Smooth muscle cell (in vitro differentiated cells): ENCODE data around the gene WDR31. TPM values are rescaled to one million over a fixed set of nuclear protein-coding genes. Genes with fewer than 3 reads are reported as not detected.

Experiments used
- DNase-seq: peaks from one replicate; lab custom pipeline; 2025; ENCODE audit not compliant: unreplicated experiment; lab: John Stamatoyannopoulos, UW
- H2AFZ ChIP-seq: fragments of 200-600 bp; sonication (generic); 2 replicates; pipeline ENCODE4 v1.6.0; 2016; ENCODE audit warnings: antibody characterized with exemption, low read depth, mild to moderate bottlenecking
- H3F3A ChIP-seq: fragments of 200-600 bp; sonication (generic); 2 replicates; pipeline ENCODE4 v1.6.0; 2017; ENCODE audit warnings: antibody characterized with exemption, low read depth
- H3K27ac ChIP-seq: fragments of 200-600 bp; sonication (generic); 2 replicates; pipeline ENCODE4 v1.5.1; 2016; ENCODE audit warnings: low read depth, mild to moderate bottlenecking
- H3K27me3 ChIP-seq: fragments of 200-600 bp; sonication (generic); 2 replicates; pipeline ENCODE4 v1.6.1; 2016; ENCODE audit warnings: low read depth, mild to moderate bottlenecking
- H3K36me3 ChIP-seq: fragments of 200-600 bp; sonication (generic); 2 replicates; pipeline ENCODE4 v1.5.1; 2016; ENCODE audit warnings: low read depth
- H3K4me1 ChIP-seq: fragments of 200-600 bp; sonication (generic); 2 replicates; pipeline ENCODE4 v1.5.1; 2016; ENCODE audit warnings: low read depth
- H3K4me2 ChIP-seq: fragments of 200-600 bp; sonication (generic); 2 replicates; pipeline ENCODE4 v1.6.0; 2016; ENCODE audit warnings: mild to moderate bottlenecking
- H3K4me3 ChIP-seq: fragments of 200-600 bp; sonication (generic); 2 replicates; pipeline ENCODE4 v1.5.1; 2016; ENCODE audit warnings: mild to moderate bottlenecking
- H3K79me2 ChIP-seq: fragments of 200-600 bp; sonication (generic); 2 replicates; pipeline ENCODE4 v1.6.0; 2016; ENCODE audit warnings: low read depth, mild to moderate bottlenecking
- H3K9ac ChIP-seq: fragments of 200-600 bp; sonication (generic); 2 replicates; pipeline ENCODE4 v1.6.0; 2016; ENCODE audit warnings: low read depth
- H3K9me3 ChIP-seq: fragments of 200-600 bp; sonication (generic); replicated peaks from 2 replicates; pipeline ENCODE4 v1.5.1; 2016; ENCODE audit warnings: low read depth
- H4K20me1 ChIP-seq: fragments of 200-600 bp; sonication (generic); 2 replicates; pipeline ENCODE4 v1.6.0; 2016; ENCODE audit warnings: low read depth
- WGBS: methylation state at CpG from one replicate; pipeline ENCODE4 v1.1.7; 2016; ENCODE audit warnings: low lambda C conversion rate; 5-methylcytosine and 5-hydroxymethylcytosine counted together
- polyA plus RNA-seq: library from polyadenylated mRNA; unstranded; fragments of >200 nt; fragmentation: Nextera tagmentation; extraction: Ambion mirVana; gene quantifications from 2 replicates; pipeline ENCODE4 v1.2.1, GENCODE V29; 2016
- total RNA-seq: library from RNA; depleted of rRNA; stranded (reverse); fragments of >200 nt; gene quantifications from 2 replicates; pipeline ENCODE4 v1.2.3, GENCODE V29; 2014
- TF ChIP-seq, protein P1 (sequence below): fragments of 200-600 bp; sonication (generic); IDR thresholded peaks from 2 replicates; pipeline ENCODE4 v1.5.1; 2017; ENCODE audit warnings: borderline replicate concordance, mild to moderate bottlenecking, antibody characterized with exemption; ENCODE audit not compliant: insufficient read depth, poor library complexity, severe bottlenecking

Gene WDR31
- total and polyA plus RNA-seq, 2 experiments from 2014 or later: 1.6 to 2.7 TPM

GRCh38 chr9:113307396-113307975, 32.6 kb downstream of the WDR31 start:
- no peak overlapping the region for H3K9ac ChIP-seq

DNA sequence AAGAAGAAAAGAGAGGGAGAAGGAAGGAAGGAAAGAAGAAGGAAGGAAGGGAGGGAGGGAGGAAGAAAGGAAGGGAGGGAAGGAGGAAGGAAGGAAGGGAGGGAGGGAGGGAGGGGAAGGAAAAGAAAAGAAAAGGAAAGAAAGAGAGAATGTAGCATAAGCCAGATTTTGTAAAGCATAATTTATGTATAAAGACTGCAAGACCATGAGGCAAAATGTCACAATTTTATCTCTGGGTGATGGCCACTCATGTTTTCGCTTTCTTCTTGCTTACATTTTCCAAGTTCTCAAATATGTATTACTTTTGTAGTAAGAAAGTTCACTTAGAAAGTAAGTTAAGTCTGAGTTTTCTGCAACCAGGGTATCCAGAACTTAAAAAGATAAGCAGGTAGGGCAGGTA, 33.5 kb downstream of the WDR31 start:
- H3K9me3 ChIP-seq: no peaks in the 10 kb centered on the region
- no peak for DNase-seq
- no peaks in the 10 kb centered on the region for H3K4me1 ChIP-seq
- H3K9ac ChIP-seq: no peak overlapping the region
- TF ChIP-seq, protein P1, sequence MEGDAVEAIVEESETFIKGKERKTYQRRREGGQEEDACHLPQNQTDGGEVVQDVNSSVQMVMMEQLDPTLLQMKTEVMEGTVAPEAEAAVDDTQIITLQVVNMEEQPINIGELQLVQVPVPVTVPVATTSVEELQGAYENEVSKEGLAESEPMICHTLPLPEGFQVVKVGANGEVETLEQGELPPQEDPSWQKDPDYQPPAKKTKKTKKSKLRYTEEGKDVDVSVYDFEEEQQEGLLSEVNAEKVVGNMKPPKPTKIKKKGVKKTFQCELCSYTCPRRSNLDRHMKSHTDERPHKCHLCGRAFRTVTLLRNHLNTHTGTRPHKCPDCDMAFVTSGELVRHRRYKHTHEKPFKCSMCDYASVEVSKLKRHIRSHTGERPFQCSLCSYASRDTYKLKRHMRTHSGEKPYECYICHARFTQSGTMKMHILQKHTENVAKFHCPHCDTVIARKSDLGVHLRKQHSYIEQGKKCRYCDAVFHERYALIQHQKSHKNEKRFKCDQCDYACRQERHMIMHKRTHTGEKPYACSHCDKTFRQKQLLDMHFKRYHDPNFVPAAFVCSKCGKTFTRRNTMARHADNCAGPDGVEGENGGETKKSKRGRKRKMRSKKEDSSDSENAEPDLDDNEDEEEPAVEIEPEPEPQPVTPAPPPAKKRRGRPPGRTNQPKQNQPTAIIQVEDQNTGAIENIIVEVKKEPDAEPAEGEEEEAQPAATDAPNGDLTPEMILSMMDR: no peak
- H3K4me2 ChIP-seq: no peak overlapping the region
- WGBS: 91% methylated on average over 1 of the region's 1 CpG
- no peaks in the 10 kb centered on the region for H3K79me2 ChIP-seq
- no peak overlapping the region for H3K27ac ChIP-seq
- no peaks in the 10 kb centered on the region for H3K36me3 ChIP-seq
- no peak overlapping the region for H2AFZ ChIP-seq
- no peak overlapping the region for H3K4me3 ChIP-seq
- H4K20me1 ChIP-seq: no peaks in the 10 kb centered on the region
- no peaks in the 10 kb centered on the region for H3K27me3 ChIP-seq
- no peaks in the 10 kb centered on the region for H3F3A ChIP-seq

More at GRCh38 chr9:113307396-113307975, 32.6 kb downstream of the WDR31 start:
- TF ChIP-seq, protein P1: no peak
- Histone ChIP-seq H3K79me2 (no peaks in the 10 kb centered on the region), H3K9me3 (no peaks in the 10 kb centered on the region), H2AFZ (no peak overlapping the region), H3K4me1 (no peaks in the 10 kb centered on the region), H3K4me3 (no peak overlapping the region), H4K20me1 (no peaks in the 10 kb centered on the region), H3F3A (no peaks in the 10 kb centered on the region), H3K4me2 (no peak overlapping the region), H3K27ac (no peak overlapping the region), H3K27me3 (no peaks in the 10 kb centered on the region), H3K36me3 (no peaks in the 10 kb centered on the region)
- DNase-seq: no peak
- 77% methylated on average over 8 of the region's 8 CpGs for WGBS

GRCh38 chr9:113302792-113303418, 37.2 kb downstream of the WDR31 start, which contains the start of gene RNF183:
Gene RNF183 (minus strand): TSS chr9:113303376. CDS start chr9:113298184, 5,192 bp downstream.
- DNase-seq: no peak
- Histone ChIP-seq H3K27ac (no peak within 1 kb of the TSS), H3F3A (no peaks in the 10 kb centered on the region), H3K79me2 (no peaks in the 10 kb centered on the region), H3K9ac (no peak within 1 kb of the TSS), H3K9me3 (no peaks in the 10 kb centered on the region), H2AFZ (no peak within 1 kb of the TSS), H3K4me1 (no peaks in the 10 kb centered on the region), H3K27me3 (no peaks in the 10 kb centered on the region), H4K20me1 (no peaks in the 10 kb centered on the region), H3K4me3 (no peak within 1 kb of the TSS), H3K36me3 (no peaks in the 10 kb centered on the region), H3K4me2 (no peak within 1 kb of the TSS)
- 88% methylated on average over 25 of the region's 25 CpGs for WGBS
- TF ChIP-seq, protein P1: no peak

DNA sequence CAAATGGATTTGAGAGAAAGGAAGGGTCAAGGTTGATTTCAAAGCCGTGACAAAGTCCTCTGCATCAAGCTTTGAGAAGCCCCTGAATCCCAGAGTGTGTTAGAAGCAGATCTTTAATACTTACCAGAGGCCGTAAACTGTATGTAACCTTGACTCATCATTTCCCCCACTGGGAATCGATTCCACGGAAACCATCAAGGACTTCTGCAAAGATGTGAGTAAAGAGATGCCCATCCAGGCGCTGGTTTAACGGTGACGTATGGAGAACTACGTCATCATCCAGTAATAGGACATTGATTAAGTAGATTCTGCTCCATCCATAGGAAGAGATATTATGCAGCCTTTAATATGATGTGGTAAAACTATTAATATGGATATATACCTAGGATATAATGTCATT, 38.5 kb downstream of the WDR31 start:
- 83% methylated on average over 8 of the region's 8 CpGs for WGBS
- Histone ChIP-seq H3K79me2 (no peaks in the 10 kb centered on the region), H3F3A (no peaks in the 10 kb centered on the region), H3K36me3 (no peaks in the 10 kb centered on the region), H3K4me3 (no peak overlapping the region), H3K27me3 (no peaks in the 10 kb centered on the region), H2AFZ (no peak overlapping the region), H3K27ac (no peak overlapping the region), H3K4me1 (no peaks in the 10 kb centered on the region), H3K4me2 (no peak overlapping the region), H4K20me1 (no peaks in the 10 kb centered on the region), H3K9ac (no peak overlapping the region), H3K9me3 (no peaks in the 10 kb centered on the region)
- DNase-seq: no peak
- TF ChIP-seq, protein P1: no peak
